Measurements from ENCODE around the gene MED15. TPM values are rescaled to one million over a fixed set of nuclear protein-coding genes. Genes with fewer than 3 reads are reported as not detected.
A peak's percentile ranks its signal among the peaks of the same experiment; 100 is the strongest.

The MED15 gene
- total RNA-seq, 2 donors from 2014 or later: 61.4 to 62.7 TPM

DNA sequence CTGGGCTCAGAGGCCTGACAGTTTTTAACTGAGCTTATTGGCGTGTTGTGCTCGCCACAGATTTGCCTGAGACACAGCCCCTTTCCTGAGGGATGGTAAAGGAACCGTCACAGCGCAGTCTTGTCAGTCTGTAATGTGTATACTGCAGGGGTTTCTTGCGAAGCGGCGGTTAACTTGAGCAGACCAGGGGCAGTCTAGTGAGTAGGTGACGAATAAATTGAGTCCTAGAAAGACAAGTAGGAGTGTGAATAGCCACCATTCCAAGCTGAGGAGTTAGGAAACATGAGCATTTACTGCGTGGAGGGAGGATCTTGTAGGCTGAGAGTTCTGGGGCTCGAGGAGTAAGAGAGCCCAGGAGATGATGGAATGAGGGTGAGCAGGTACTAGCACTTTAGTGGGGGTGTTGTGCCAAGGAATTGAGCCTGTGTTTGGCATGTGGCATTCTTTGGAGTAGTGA lies 1.4 kb downstream of the MED15 start:
- 69 to 77% methylated on average over 8 to 10 of the region's 10 CpGs for WGBS, 2 experiments (ENCODE audit: insufficient coverage in 1 of 2, insufficient read length in 1 of 2)
- H3K9ac ChIP-seq (ENCODE audit: extremely low read depth, low read length, poor library complexity, severe bottlenecking): peak overlapping the region; percentile 18
- Mint-ChIP-seq H3K27ac (peak overlapping the region; percentile 88), H3K4me1 (peaks cover 30% of the 10 kb centered on the region), H3K4me3 (peak overlapping the region; percentile 85), H3K36me3 (ENCODE audit: low read depth) (peaks cover 4% of the 10 kb centered on the region), H3K27me3 (ENCODE audit: insufficient read depth) (no peaks in the 10 kb centered on the region), H3K9me3 (no peaks in the 10 kb centered on the region)
- peaks cover 4% of the 10 kb centered on the region for H3K4me1 ChIP-seq (ENCODE audit: control insufficient read depth, insufficient read depth, low read length)
- no peak overlapping the region for H3K27ac ChIP-seq (ENCODE audit: low read depth, low read length)
- no peaks in the 10 kb centered on the region for H3K9me3 ChIP-seq (ENCODE audit: control insufficient read depth, low read length)
- TF ChIP-seq, protein P1, sequence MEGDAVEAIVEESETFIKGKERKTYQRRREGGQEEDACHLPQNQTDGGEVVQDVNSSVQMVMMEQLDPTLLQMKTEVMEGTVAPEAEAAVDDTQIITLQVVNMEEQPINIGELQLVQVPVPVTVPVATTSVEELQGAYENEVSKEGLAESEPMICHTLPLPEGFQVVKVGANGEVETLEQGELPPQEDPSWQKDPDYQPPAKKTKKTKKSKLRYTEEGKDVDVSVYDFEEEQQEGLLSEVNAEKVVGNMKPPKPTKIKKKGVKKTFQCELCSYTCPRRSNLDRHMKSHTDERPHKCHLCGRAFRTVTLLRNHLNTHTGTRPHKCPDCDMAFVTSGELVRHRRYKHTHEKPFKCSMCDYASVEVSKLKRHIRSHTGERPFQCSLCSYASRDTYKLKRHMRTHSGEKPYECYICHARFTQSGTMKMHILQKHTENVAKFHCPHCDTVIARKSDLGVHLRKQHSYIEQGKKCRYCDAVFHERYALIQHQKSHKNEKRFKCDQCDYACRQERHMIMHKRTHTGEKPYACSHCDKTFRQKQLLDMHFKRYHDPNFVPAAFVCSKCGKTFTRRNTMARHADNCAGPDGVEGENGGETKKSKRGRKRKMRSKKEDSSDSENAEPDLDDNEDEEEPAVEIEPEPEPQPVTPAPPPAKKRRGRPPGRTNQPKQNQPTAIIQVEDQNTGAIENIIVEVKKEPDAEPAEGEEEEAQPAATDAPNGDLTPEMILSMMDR (conservative IDR thresholded peaks at IDR 0.05): no peak
- peak overlapping the region; percentile 100 for H3K4me3 ChIP-seq (ENCODE audit: low read length)
- H3K36me3 ChIP-seq (ENCODE audit: control insufficient read depth, insufficient read depth, low read length): peaks cover 8% of the 10 kb centered on the region
- H3K27me3 ChIP-seq (ENCODE audit: control insufficient read depth, insufficient read depth, low read length, poor library complexity, severe bottlenecking): no peaks in the 10 kb centered on the region
- DNase-seq: no peak

DNA sequence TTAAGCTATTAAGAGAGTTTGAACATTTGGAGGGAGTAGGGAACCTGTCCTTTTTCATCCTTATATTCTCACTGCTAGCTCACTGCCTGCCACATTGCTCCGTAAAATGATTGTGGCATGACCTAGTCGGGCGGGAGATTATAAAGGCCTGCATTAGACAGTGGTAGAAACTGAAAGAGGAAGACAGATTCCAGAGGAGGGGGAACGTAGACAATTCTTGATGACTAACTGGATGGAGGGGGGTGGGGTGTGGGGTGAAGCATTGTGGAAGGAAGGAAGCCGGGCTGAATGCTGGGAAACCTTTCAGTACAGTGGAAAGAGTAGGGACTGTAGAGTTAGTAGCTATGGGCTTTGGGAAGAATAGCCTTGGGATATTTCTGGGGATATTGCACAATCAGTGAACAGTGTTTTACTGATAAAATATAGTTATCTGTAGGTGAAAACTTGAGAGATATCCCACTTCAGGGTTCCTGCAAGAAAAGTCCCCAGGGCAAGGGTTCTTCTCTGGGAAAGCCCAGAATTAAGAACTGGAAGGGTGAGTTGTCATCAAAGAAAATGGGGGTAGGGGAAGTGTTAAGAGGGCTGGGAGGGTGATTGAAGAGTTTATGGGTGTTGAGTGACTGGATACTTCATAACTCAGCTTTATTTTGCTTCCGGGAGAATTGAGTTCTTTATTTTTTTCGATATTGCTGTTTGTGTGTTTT lies 2.1 kb downstream of the MED15 start:
- no peak for DNase-seq
- no peak overlapping the region for H3K27ac ChIP-seq (ENCODE audit: low read depth, low read length)
- Mint-ChIP-seq H3K9me3 (no peaks in the 10 kb centered on the region), H3K4me3 (peak overlapping the region; percentile 85), H3K27ac (peak overlapping the region; percentile 37), H3K4me1 (peaks cover 30% of the 10 kb centered on the region), H3K27me3 (ENCODE audit: insufficient read depth) (no peaks in the 10 kb centered on the region), H3K36me3 (ENCODE audit: low read depth) (peaks cover 9% of the 10 kb centered on the region)
- no peak overlapping the region for H3K9ac ChIP-seq (ENCODE audit: extremely low read depth, low read length, poor library complexity, severe bottlenecking)
- peaks cover 4% of the 10 kb centered on the region for H3K4me1 ChIP-seq (ENCODE audit: control insufficient read depth, insufficient read depth, low read length)
- peak overlapping the region; percentile 100 for H3K4me3 ChIP-seq (ENCODE audit: low read length)
- H3K36me3 ChIP-seq (ENCODE audit: control insufficient read depth, insufficient read depth, low read length): peaks cover 14% of the 10 kb centered on the region
- 55 to 82% methylated on average over 5 to 7 of the region's 7 CpGs for WGBS, 2 experiments (ENCODE audit: insufficient coverage in 1 of 2, insufficient read length in 1 of 2)
- TF ChIP-seq, protein P1 (conservative IDR thresholded peaks at IDR 0.05): no peak
- H3K9me3 ChIP-seq (ENCODE audit: control insufficient read depth, low read length): no peaks in the 10 kb centered on the region
- no peaks in the 10 kb centered on the region for H3K27me3 ChIP-seq (ENCODE audit: control insufficient read depth, insufficient read depth, low read length, poor library complexity, severe bottlenecking)

DNA sequence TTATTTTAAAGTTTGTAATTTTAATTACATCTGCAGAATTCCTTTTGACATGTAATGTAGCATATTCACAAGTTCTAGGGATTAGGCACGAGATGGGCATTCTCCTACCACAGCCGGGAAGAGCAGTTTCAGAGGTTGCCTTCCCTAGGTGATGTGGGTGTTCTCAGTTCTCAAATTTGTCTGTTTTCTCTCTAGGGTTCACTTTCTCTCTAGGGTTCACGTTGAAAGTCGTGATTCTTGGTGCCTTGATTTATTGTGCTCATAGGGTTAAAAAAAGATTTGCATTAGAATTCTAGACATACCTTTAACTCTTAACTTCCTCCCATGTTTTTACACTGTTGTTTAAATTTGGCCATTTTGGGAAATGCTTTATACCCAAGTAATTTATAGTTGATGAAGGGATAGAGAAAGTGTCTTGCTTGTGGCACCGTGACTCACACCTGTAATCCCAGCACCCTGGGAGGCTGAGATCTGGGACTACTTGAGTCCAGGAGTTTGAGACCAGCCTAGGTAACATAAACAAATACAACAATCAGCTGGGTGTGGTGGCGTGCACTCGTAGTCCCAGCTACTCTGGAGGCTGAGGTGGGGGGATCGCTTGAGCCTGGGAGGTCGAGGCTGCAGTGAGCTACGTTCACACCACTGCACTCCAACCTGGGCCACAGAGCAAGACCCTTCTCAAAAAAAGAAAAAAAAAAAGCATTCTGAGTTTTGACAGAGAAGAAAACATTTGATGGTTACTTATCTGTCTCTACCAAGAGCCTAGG lies 3.6 kb downstream of the MED15 start:
- WGBS, 2 experiments (ENCODE audit: insufficient coverage in 1 of 2, insufficient read length in 1 of 2): 88 to 93% methylated on average over 4 to 5 of the region's 10 CpGs
- Mint-ChIP-seq H3K36me3 (ENCODE audit: low read depth) (peaks cover 13% of the 10 kb centered on the region), H3K9me3 (no peaks in the 10 kb centered on the region), H3K27me3 (ENCODE audit: insufficient read depth) (no peaks in the 10 kb centered on the region), H3K27ac (peak overlapping the region; percentile 37), H3K4me3 (no peak overlapping the region), H3K4me1 (peaks cover 30% of the 10 kb centered on the region)
- no peaks in the 10 kb centered on the region for H3K9me3 ChIP-seq (ENCODE audit: control insufficient read depth, low read length)
- H3K36me3 ChIP-seq (ENCODE audit: control insufficient read depth, insufficient read depth, low read length): peaks cover 20% of the 10 kb centered on the region
- H3K27me3 ChIP-seq (ENCODE audit: control insufficient read depth, insufficient read depth, low read length, poor library complexity, severe bottlenecking): no peaks in the 10 kb centered on the region
- TF ChIP-seq, protein P1 (conservative IDR thresholded peaks at IDR 0.05): no peak
- H3K4me3 ChIP-seq (ENCODE audit: low read length): no peak overlapping the region
- peaks cover 4% of the 10 kb centered on the region for H3K4me1 ChIP-seq (ENCODE audit: control insufficient read depth, insufficient read depth, low read length)
- no peak for DNase-seq
- no peak overlapping the region for H3K27ac ChIP-seq (ENCODE audit: low read depth, low read length)
- no peak overlapping the region for H3K9ac ChIP-seq (ENCODE audit: extremely low read depth, low read length, poor library complexity, severe bottlenecking)

All from endodermal cell (in vitro differentiated cells).